GM13977 (cell line): ENCODE results near the gene MEGF6.
"Not testable (repeated sequence)": the region's sequence is repeated elsewhere in the genome, so short reads cannot be mapped to it uniquely, and the experiment has no call there.

Experiments
- DNase-seq: peaks from one replicate; pipeline ENCODE4 v3.0.0; 2012; ENCODE audit warnings: low spot score
- in situ Hi-C: fragments of 300-500 bp; cut with MboI; formaldehyde crosslinking; loops from one replicate; pipeline ENCODE4 v1.12.0; 2022; ENCODE audit warnings: low sequenced_read_pairs, low pct_unique_long_range_greater_than_20kb, mixed read lengths, inconsistent platforms; ENCODE audit not compliant: unreplicated experiment
- TF ChIP-seq, protein P1 (sequence below): IDR thresholded peaks from 2 replicates; pipeline ENCODE4 v1.5.1; 2012; ENCODE audit warnings: mild to moderate bottlenecking, control low read depth; ENCODE audit not compliant: insufficient read depth; ENCODE audit errors: extremely low read depth, missing control alignments

The MEGF6 gene

DNA sequence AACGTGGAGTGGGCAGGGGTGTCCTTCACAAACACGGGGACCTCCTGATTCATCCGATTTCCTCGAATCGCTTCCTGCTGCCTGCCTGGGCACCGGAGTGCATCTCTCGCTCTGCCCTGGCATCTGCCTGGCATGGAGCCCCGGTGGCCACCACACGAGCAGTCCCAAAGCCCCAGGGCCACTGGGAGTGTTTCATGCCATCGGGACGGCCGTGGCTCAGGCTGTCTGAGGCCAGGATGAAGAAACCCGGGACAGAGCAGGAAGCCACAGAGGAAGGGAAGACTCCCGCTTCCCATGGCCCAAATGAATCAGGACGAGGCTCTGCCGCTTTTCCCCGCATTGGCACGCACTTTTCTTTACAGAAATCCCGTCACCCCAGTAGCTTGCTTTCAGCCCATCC lies 32.4 kb downstream of the MEGF6 start:
- in situ Hi-C loops = no loop called here
- no peak for DNase-seq
- TF ChIP-seq, protein P1, sequence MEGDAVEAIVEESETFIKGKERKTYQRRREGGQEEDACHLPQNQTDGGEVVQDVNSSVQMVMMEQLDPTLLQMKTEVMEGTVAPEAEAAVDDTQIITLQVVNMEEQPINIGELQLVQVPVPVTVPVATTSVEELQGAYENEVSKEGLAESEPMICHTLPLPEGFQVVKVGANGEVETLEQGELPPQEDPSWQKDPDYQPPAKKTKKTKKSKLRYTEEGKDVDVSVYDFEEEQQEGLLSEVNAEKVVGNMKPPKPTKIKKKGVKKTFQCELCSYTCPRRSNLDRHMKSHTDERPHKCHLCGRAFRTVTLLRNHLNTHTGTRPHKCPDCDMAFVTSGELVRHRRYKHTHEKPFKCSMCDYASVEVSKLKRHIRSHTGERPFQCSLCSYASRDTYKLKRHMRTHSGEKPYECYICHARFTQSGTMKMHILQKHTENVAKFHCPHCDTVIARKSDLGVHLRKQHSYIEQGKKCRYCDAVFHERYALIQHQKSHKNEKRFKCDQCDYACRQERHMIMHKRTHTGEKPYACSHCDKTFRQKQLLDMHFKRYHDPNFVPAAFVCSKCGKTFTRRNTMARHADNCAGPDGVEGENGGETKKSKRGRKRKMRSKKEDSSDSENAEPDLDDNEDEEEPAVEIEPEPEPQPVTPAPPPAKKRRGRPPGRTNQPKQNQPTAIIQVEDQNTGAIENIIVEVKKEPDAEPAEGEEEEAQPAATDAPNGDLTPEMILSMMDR = no peak

DNA sequence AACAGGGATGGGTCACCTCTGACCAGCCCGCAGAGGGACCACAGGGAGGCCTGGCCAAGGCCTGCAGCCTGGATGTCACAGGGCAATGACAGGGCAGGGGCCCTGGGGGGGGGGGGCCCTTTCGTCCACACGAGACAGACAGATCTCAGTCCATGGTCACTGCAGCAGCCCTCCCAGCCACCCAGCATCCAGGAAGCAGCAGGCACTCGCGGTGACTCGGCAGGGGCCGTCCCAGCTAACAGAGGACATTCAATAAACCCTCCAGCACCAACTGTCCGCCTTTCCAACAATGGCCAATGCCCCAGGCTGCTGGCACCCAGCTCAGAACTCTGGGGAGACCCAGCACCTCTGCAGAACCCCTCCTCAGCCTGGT lies 32.9 kb downstream of the MEGF6 start:
- in situ Hi-C loops = no loop called here
- no peak for DNase-seq
- TF ChIP-seq, protein P1 = no peak

DNA sequence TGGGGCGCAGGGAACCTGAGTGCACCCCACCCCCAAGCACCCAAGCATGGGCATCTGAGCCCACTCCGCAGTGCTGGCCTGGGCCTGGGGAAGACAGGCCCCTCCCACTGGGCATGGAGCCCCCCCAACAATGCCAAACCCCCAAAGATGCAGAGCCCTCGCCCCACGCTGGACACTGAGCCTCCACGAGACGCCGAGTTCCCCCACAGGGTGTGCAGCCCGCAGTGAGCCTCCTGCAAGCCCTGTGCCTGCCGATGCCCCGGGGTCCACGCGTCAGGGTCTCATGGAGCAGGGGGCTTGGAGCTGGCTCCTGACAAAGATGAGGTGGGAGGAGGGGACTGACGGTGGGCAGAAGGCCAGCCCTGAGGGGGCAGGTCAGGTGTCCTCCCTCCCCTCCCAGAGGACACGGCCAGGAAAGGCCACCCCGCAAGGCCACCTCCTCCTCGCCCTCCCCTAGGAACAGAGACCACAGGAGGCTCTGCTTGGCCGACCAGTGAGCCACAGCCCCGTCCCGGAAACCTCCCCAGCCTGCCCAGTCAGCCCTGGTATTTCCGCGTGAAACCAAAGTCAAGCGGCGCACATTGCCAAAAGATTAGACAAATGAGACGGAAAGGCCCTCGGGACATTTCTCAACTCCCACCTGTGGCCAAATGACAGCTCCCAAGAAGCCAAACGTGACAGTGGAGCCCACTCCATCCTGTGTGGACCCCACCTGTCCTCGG lies 33.4 kb downstream of the MEGF6 start:
- DNase-seq = no peak
- in situ Hi-C loops = no loop called here
- TF ChIP-seq, protein P1 = no peak

DNA sequence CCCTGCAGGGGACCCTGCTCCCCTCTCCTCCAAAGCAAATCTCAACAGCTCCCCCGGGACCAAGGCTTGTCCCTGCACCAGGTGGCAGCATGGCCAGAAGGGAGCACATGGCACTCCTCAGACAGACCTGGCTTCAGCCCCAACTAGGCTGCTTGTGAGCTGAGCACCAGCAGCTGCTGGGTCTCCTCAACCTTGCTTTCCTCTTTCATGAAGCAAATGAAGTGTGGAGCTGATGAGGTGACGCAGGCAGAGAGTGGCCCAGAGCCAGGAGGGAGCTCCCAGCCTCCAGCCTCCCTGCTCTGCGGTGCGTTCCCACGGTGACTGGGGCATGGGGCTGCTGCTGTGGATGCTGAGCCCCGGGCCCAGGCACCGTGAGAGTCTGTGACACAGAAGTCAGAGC lies 34.0 kb downstream of the MEGF6 start:
- in situ Hi-C loops = no loop called here
- DNase-seq = no peak
- TF ChIP-seq, protein P1 = no peak

DNA sequence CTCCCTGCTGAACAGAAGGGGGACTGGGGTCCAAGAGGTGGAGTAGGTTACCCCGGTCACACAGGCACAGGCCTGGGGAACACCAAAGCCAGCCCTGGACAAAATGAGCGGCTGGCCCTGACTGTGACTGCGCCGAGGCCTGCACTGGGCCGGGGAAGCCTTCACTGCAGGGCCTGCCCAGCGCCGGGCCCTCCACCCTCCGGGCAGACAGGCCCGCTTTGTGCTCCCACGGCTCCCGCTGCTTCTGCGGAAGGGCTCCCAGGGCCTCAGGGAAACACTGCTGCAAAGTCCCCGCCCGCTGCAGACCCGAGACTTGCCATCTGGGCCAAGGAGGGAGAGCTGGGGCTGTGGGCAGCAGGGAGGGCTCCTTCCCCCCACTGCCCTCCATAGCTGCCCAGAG lies 35.3 kb downstream of the MEGF6 start:
- in situ Hi-C loops = no loop called here
- TF ChIP-seq, protein P1 = no peak
- no peak for DNase-seq

DNA sequence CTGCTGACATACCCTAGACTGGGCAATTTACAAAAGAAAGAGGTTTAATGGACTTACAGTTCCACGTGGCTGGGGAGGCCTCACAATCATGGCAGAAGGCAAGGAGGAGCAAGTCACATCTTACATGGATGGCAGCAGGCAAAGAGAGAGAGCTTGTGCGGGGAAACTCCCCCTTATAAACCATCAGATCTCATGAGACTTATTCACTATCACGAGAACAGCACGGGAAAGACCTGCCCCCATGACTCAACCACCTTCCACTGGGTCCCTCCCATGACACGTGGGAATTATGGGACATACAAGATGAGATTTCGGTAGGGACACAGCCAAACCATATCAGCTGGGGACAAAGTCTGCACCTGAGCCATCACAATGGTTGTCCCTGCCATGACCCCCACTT lies 35.8 kb downstream of the MEGF6 start:
- DNase-seq, in situ Hi-C loops: not testable (repeated sequence)

DNA sequence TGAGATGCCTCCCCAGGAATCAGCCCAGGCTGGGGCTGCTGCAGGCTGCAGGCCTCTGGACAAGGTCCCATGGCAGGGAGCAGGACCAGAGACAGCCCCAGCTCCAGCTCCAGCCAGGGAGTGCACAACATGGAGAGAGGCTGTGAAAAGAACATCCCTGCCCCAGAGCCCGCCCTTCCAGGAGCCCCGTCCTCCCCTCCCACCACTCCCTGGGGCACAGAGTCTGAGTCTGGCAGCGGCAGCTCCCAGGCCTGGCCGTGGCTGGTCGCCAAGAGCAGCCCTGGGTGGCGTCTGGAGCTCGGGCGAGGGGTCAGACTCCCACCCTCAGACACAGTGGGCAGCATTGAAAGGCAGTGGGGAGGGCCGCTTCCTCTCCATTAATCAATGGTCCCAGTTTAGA lies 37.8 kb downstream of the MEGF6 start:
- in situ Hi-C loops = no loop called here
- DNase-seq = no peak
- TF ChIP-seq, protein P1 = no peak

DNA sequence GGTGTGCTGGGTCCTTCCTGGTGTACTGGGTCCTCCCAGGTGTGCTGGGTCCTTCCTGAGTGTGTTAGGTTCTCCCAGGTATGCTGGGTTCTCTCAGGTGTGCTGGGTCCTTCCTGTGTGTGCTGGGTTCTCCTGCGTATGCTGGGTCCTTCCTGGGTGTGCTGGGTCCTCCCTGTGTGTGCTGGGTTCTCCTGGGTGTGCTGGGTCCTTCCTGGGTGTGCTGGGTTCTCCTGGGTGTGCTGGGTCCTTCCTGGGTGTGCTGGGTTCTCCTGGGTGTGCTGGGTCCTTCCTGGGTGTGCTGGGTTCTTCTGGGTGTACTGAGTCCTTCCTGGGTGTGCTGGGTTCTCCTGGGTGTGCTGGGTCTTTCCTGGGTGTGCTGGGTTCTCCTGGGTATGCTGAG lies 38.7 kb downstream of the MEGF6 start:
- in situ Hi-C loops, DNase-seq: not testable (repeated sequence)
